SU-DHL-6 (cell line): Measurements from ENCODE around the gene IGSF5.
"Not testable (repeated sequence)": the region's sequence is repeated elsewhere in the genome, so short reads cannot be mapped to it uniquely, and the experiment has no call there.

Source experiments
- H2AFZ ChIP-seq: fragments of 200-600 bp; sonication (generic); 2 replicates; pipeline ENCODE4 v1.6.1; 2014; ENCODE audit warnings: low read depth, mild to moderate bottlenecking, moderate library complexity, mixed read lengths, antibody characterized with exemption, low read length; ENCODE audit not compliant: severe bottlenecking
- H3F3A ChIP-seq: fragments of 200-600 bp; shearing (Covaris generic); 2 replicates; pipeline ENCODE4 v1.6.0; 2016; ENCODE audit warnings: antibody characterized with exemption, mild to moderate bottlenecking; ENCODE audit not compliant: insufficient read depth
- H3K27ac ChIP-seq: fragments of 200-600 bp; sonication (generic); 2 replicates; pipeline ENCODE4 v1.5.1; 2016; ENCODE audit warnings: low read depth, mild to moderate bottlenecking, low read length, moderate library complexity, mixed read lengths
- H3K27me3 ChIP-seq: fragments of 200-600 bp; sonication (generic), shearing (Covaris generic); 2 replicates; pipeline ENCODE4 v1.6.0; 2014; ENCODE audit warnings: mild to moderate bottlenecking, low read length
- H3K36me3 ChIP-seq: fragments of 200-600 bp; sonication (generic); 2 replicates; pipeline ENCODE4 v1.6.1; 2014; ENCODE audit warnings: mild to moderate bottlenecking, low read length, mixed read lengths
- H3K4me2 ChIP-seq: fragments of 300-600, 200-600 bp; shearing (Covaris generic), sonication (generic); 2 replicates; pipeline ENCODE4 v1.6.0; 2014; ENCODE audit warnings: low read length, low read depth, mild to moderate bottlenecking; ENCODE audit not compliant: poor library complexity, severe bottlenecking
- H3K4me3 ChIP-seq: fragments of 200-600 bp; sonication (generic); 2 replicates; pipeline ENCODE4 v1.5.1; 2014; ENCODE audit warnings: antibody characterized with exemption, low read length, mild to moderate bottlenecking, mixed read lengths; ENCODE audit not compliant: insufficient read depth, poor library complexity, severe bottlenecking
- H3K79me2 ChIP-seq: fragments of 200-600 bp; sonication (generic); 2 replicates; pipeline ENCODE4 v1.6.1; 2014; ENCODE audit warnings: mild to moderate bottlenecking, low read length, moderate library complexity; ENCODE audit not compliant: insufficient read depth
- H3K9ac ChIP-seq: fragments of 200-600 bp; sonication (generic); 2 replicates; pipeline ENCODE4 v1.7.0; 2014; ENCODE audit warnings: mild to moderate bottlenecking, low read length
- H3K9me2 ChIP-seq: fragments of 200-600 bp; sonication (generic); replicated peaks from 2 replicates; pipeline ENCODE4 v1.6.1; 2014; ENCODE audit warnings: low read length; ENCODE audit not compliant: insufficient read depth
- H3K9me3 ChIP-seq: fragments of 200-600 bp; sonication (generic); 2 replicates; pipeline ENCODE4 v1.6.1; 2014; ENCODE audit warnings: low read length, mixed read lengths; ENCODE audit not compliant: insufficient read depth
- H4K20me1 ChIP-seq: fragments of 200-600 bp; sonication (generic); 2 replicates; pipeline ENCODE4 v1.6.1; 2014; ENCODE audit warnings: low read depth, mild to moderate bottlenecking, antibody characterized with exemption, low read length, moderate library complexity, mixed read lengths
- CTCF ChIP-seq: fragments of 200-600 bp; sonication (generic); IDR thresholded peaks from one replicate; pipeline ENCODE4 v1.5.1; 2017; ENCODE audit warnings: antibody characterized with exemption, mild to moderate bottlenecking, low read length, moderate library complexity; ENCODE audit not compliant: insufficient read depth, poor library complexity, severe bottlenecking
- EZH2phosphoT487 ChIP-seq: fragments of 200-600 bp; sonication (generic), shearing (Covaris generic); conservative IDR thresholded peaks from 2 replicates; pipeline ENCODE4 v1.6.1; 2018; ENCODE audit warnings: mild to moderate bottlenecking, antibody characterized with exemption, low read length, moderate library complexity, mixed read lengths

Gene IGSF5

GRCh38 chr21:39744883-39745282, at the start of gene IGSF5:
TSS of gene IGSF5 (plus strand) at chr21:39745183. CDS start at chr21:39745510, 327 bp downstream.
- not testable (repeated sequence) for H3K9ac ChIP-seq, H3K4me2 ChIP-seq, H4K20me1 ChIP-seq, H3K36me3 ChIP-seq, H3K4me3 ChIP-seq, H2AFZ ChIP-seq, H3K27me3 ChIP-seq, H3K9me3 ChIP-seq, H3F3A ChIP-seq, H3K9me2 ChIP-seq, H3K79me2 ChIP-seq, H3K27ac ChIP-seq

GRCh38 chr21:39696196-39696595, 48.8 kb upstream of the IGSF5 start:
- Histone ChIP-seq H3K9me2 (no peaks in the 10 kb centered on the region), H3K79me2 (no peaks in the 10 kb centered on the region), H3K4me2 (no peak overlapping the region), H3F3A (no peaks in the 10 kb centered on the region), H4K20me1 (no peaks in the 10 kb centered on the region), H3K9me3 (no peaks in the 10 kb centered on the region), H3K9ac (no peak overlapping the region), H3K27ac (no peak overlapping the region), H3K4me3 (no peak overlapping the region), H3K27me3 (no peaks in the 10 kb centered on the region), H3K36me3 (no peaks in the 10 kb centered on the region), H2AFZ (no peak overlapping the region)
- TF ChIP-seq EZH2phosphoT487 (no peak), CTCF (no peak)

GRCh38 chr21:39696618-39697017, 48.4 kb upstream of the IGSF5 start:
- H3K27ac ChIP-seq, result no peak overlapping the region
- no peaks in the 10 kb centered on the region for H3K9me3 ChIP-seq
- no peak overlapping the region for H3K9ac ChIP-seq
- no peak overlapping the region for H3K4me2 ChIP-seq
- H3K36me3 ChIP-seq, result no peaks in the 10 kb centered on the region
- H3K4me3 ChIP-seq, result no peak overlapping the region
- H3K27me3 ChIP-seq, result no peaks in the 10 kb centered on the region
- no peaks in the 10 kb centered on the region for H3F3A ChIP-seq
- H4K20me1 ChIP-seq, result no peaks in the 10 kb centered on the region
- no peak for TF ChIP-seq CTCF
- no peak for TF ChIP-seq EZH2phosphoT487
- H2AFZ ChIP-seq, result no peak overlapping the region
- no peaks in the 10 kb centered on the region for H3K9me2 ChIP-seq
- no peaks in the 10 kb centered on the region for H3K79me2 ChIP-seq

- Histone ChIP-seq H3K4me2 (no peak overlapping the region), H3K9me2 (no peaks in the 10 kb centered on the region), H3F3A (no peaks in the 10 kb centered on the region), H2AFZ (no peak overlapping the region), H3K36me3 (no peaks in the 10 kb centered on the region), H3K79me2 (no peaks in the 10 kb centered on the region), H3K4me3 (no peak overlapping the region), H3K9ac (no peak overlapping the region), H3K9me3 (no peaks in the 10 kb centered on the region), H3K27ac (no peak overlapping the region), H4K20me1 (no peaks in the 10 kb centered on the region), H3K27me3 (no peaks in the 10 kb centered on the region)
- TF ChIP-seq EZH2phosphoT487 (no peak), CTCF (no peak)
Measured at GRCh38 chr21:39700318-39700717, 44.7 kb upstream of the IGSF5 start.
